Mucosa of gallbladder (tissue), 1 donor: ENCODE results near the gene ZC3H10. TPM values are rescaled to one million over a fixed set of nuclear protein-coding genes. Genes with fewer than 3 reads are reported as not detected.
"Not testable (repeated sequence)": the region's sequence is repeated elsewhere in the genome, so short reads cannot be mapped to it uniquely, and the experiment has no call there.

ENCODE experiments used
- DNase-seq: peaks from one replicate; pipeline ENCODE4 v3.0.0-alpha.2; 2020; ENCODE audit warnings: low spot score
- total RNA-seq: library from RNA; stranded (reverse); gene quantifications from one replicate; pipeline ENCODE4 v1.2.1, GENCODE V29; 2021
- donor health status: DM: no; HTN: no; CAD: no.

ZC3H10 gene
- total RNA-seq, 1 donor from 2014 or later, result 5.4 TPM

DNA sequence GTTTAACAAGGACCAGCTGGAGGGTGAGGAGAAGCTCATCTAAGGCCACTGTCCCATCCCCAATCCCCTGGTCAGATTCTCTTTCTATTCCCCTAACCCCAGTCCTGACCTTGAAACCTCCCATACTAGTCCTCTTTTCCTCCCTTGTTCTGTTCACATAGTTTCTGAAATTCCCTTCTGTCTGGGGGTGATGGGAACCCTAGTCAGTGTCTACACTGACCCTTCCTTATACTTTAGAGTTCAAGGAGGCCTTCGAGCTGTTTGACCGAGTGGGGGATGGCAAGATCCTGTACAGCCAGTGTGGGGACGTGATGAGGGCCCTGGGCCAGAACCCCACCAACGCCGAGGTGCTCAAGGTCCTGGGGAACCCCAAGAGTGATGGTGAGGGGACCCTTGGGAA is 36.8 kb downstream of the ZC3H10 start:
- no peak for DNase-seq

DNA sequence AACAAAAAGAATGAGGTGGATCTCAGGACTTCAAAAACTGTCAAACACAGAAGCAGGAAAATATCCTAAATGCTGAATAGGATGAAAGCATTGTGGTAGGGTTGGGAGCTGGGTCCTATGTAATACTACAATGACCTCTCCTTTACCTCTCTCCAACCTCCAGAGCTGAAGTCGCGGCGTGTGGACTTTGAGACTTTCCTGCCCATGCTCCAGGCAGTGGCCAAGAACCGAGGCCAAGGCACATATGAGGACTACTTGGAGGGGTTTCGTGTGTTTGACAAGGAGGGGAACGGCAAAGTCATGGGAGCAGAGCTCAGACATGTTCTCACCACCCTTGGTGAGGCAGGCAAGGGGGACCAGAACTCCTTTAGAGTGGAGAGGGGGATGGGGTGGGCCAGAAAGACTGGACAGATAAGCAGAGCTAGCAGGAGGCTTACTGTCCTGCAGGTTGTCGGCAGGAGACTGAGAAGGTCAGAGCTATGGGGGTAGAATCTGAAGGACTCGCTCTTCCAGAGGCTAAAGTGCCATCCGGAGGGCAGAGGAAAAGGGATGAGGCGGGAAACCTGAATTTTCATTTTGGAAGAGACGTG is 37.3 kb downstream of the ZC3H10 start:
- no peak for DNase-seq

GRCh38 chr12:56156464-56157200 is 38.6 kb downstream of the ZC3H10 start:
- not testable (repeated sequence) for DNase-seq

DNA sequence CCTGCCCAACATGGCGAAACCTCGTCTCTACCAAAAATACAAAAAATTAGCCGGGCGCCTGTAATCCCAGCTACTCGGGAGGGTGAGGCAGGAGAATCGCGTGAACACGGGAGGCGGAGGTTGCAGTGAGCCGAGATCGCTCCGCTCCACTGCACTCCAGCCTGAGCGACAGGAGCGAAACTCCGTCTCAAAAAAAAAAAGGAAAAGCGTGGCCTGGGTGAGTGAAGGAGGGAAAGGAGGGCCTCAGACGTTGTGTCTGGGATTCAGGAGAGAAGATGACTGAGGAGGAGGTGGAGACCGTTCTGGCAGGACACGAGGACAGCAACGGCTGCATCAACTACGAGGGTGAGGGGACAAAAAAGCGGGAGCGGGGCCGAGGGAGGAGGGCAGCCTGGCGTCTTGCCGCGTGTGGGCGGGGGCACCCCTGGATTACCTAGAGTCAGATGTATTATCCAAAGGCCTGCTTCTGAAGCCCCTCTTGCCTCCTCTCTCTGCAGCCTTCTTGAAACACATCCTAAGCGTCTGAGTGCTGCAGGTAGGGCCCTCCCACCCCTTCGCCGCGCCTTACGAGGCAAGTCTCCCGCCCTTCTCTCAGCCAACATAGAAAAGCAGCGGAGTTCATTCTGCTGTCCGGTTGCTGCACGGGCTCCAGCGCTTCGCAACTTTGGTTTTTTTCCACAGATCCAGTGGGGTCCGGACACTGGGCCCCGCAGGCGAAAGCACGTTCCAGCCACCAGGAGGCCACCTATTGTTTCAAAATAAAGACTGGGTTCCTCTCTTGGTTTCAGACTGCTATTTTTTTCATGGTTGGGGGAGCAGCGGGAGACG is 39.3 kb downstream of the ZC3H10 start:
- DNase-seq, result peak; percentile 79

GRCh38 chr12:56158029-56158925 is 40.2 kb downstream of the ZC3H10 start, which contains the start of gene MYL6:
Gene MYL6 (plus strand): TSS chr12:56158359. CDS start chr12:56158402, 43 bp downstream.
- peak; percentile 98 for DNase-seq

GRCh38 chr12:56158926-56159461 is 40.9 kb downstream of the ZC3H10 start:
- peak; percentile 87 for DNase-seq

DNA sequence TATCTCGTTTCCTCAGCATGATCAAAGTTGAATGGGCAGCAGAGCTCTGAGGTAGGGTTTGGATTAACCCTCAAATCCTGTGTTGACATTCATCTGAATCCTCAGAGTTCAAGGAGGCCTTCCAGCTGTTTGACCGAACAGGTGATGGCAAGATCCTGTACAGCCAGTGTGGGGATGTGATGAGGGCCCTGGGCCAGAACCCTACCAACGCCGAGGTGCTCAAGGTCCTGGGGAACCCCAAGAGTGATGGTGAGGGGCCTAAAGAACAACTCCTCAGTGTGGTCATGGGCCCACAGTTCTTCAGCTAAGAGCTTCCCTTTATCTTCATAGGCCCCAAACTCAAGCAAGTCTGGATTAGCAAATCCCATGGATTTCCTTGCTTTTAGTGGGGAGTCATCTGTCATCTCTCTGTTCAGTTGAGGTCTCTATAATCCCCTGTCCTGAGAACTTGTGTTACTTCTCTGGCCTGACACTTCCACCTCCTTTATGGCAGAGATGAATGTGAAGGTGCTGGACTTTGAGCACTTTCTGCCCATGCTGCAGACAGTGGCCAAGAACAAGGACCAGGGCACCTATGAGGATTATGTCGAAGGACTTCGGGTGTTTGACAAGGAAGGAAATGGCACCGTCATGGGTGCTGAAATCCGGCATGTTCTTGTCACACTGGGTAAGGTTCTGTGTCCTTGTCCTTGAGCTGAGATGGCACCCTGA is 41.6 kb downstream of the ZC3H10 start:
- DNase-seq, result no peak

GRCh38 chr12:56160193-56160763 is 42.2 kb downstream of the ZC3H10 start:
- peak; percentile 36 for DNase-seq

DNA sequence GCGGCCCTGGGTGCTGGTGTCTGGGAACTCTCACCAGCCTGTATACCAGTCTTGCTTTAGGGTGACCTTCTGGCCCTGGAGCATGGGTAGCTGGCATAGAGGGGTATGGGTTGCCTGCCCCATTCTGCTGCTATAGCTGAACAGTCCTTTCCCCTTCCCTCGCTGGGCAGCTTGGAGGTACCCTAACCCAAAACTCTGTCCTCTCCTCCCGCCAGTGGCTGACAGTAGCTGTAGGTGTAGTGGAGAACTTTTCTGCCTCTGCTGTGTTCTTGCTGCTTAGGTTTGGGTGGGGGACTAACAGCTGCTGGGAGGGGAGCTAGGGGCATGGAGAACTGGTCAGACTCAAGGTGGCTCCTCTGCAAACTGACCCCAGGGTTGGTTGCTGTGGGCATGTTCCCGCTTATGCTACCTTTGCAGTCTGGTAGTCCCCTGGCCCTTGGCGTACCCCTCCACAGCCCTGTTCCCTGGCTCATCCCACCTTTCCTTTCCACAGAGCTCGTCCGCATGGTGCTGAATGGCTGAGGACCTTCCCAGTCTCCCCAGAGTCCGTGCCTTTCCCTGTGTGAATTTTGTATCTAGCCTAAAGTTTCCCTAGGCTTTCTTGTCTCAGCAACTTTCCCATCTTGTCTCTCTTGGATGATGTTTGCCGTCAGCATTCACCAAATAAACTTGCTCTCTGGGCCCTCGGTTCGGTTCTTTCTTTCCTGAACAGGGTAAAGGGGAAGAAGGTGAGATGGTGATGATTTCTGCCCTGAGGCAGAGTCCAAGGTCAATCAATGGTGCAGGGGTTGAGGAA is 43.0 kb downstream of the ZC3H10 start:
- no peak for DNase-seq

- no peak for DNase-seq
These were observed 43.8 kb downstream of the ZC3H10 start for GRCh38 chr12:56161690-56162351.

DNA sequence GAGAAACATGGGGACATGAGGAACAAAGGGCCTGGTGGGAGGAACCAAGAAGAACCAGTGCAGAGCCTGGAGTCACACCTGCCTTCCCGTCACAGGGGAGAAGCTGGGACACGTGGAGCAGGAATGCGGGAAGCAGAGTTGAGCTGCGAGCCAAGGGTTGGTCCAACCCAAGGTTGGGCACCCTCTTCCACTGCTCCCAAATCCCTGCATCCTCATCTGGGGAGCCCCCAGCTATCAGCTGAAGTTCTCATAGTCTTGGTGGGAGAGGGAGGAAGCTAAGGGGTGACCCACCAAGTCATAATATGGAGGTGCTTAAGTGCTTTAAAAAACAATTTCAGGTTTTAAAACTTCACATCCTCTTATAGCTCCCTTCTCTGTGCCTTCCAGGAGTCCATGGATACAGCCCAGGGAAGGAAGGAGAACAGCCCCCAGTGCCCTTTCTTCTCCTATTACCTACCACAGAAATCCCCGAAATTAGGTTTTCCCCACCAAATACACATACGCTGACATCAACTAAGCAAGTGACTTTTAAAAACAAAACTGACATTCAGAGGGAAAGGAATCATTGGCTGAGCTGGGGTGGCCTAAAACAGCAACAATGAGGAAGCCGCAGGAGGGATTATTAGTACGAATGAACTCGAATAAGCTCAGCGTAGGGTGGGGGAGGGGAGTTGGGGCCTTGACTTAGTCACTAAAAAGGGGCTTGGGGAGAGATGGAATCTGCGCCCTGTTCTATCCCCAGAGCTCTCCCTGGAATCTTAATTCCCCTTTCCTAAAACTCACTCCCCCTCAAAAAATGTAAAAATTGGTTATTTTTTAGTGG is 44.6 kb downstream of the ZC3H10 start:
- DNase-seq, result no peak

- no peak for DNase-seq
These were observed 45.7 kb downstream of the ZC3H10 start for GRCh38 chr12:56163533-56164344.

- no peak for DNase-seq
These were observed 46.3 kb downstream of the ZC3H10 start for GRCh38 chr12:56164345-56164729.

DNA sequence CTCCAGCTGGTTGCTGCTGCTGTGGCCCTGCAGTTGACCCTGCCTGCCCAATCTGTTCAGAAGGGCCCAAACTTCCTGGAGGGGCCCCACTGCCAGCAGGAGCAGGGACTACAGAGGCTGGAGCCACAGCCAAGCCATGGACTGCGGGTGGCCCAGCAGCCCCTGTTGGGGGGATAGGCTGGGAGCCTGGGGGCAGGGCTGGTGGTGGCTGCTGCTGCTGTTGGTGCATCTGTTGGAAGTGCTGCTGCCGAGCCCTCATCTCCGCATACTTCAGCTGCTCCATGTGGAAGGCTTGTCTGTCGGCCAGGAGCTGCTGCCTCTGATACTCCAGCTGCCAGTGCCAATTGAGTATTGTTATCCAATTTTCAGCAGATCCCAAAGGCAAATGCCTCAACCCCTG is 47.3 kb downstream of the ZC3H10 start:
- no peak for DNase-seq

DNA sequence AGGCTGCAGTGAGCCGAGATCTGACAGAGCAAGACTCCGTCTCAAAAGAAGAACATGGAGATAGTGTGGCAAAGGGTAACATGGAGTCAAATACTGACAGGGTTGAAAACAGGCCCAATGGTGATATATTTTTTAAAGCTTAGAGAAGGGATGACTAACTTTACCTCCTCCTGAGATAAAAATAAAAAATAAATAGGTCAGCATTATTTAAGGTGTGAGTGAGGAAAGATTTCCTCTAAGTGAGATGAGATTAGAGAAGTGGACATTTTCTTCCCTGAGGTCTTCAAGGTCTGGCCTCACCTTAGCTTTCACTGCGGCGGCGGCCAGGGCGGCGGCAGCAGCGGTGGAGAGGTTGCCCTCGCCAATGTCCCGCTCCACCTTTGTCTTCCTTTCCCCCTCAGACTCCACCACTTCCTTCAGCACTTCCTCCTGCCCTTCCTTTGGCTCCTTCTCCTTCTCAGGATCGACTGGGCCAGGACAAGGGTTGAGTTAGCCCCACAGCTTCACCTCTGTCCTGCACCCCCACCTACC is 51.2 kb downstream of the ZC3H10 start:
- DNase-seq, result no peak

GRCh38 chr12:56172839-56173238 is 54.8 kb downstream of the ZC3H10 start:
- no peak for DNase-seq
